Stimulated activated CD4-positive, alpha-beta T cell treated with anti-CD3 and anti-CD28 coated beads, Interleukin-15, amount 100 ng/mL, for 48 hours (primary cell): ENCODE data around the gene SIX3.

Experiments
- DNase-seq, 2 donors: peaks; one replicate each; pipeline ENCODE4 v3.0.0-alpha.2; 2020; ENCODE audit warnings: low read depth in 2 of 2

SIX3 gene

GRCh38 chr2:44930274-44931197 lies 11.0 kb upstream of the SIX3 start:
- no peak for DNase-seq

GRCh38 chr2:44931198-44931780 lies 10.2 kb upstream of the SIX3 start:
- no peak for DNase-seq

- no peak for DNase-seq
Observed at GRCh38 chr2:44932079-44932478, 9.4 kb upstream of the SIX3 start.

GRCh38 chr2:44932564-44933392 lies 8.7 kb upstream of the SIX3 start:
- no peak for DNase-seq

- DNase-seq = no peak
Observed at GRCh38 chr2:44933434-44933951, 8.0 kb upstream of the SIX3 start.

GRCh38 chr2:44934038-44934982 lies 7.2 kb upstream of the SIX3 start:
- no peak for DNase-seq

GRCh38 chr2:44934983-44935728 lies 6.3 kb upstream of the SIX3 start:
- DNase-seq = no peak

- DNase-seq = no peak
Observed at GRCh38 chr2:44935729-44936098, 5.8 kb upstream of the SIX3 start.

- no peak for DNase-seq
Observed at GRCh38 chr2:44936275-44936674, 5.2 kb upstream of the SIX3 start.

GRCh38 chr2:44936715-44937687 lies 4.5 kb upstream of the SIX3 start:
- DNase-seq = no peak

GRCh38 chr2:44937688-44938240 lies 3.7 kb upstream of the SIX3 start:
- no peak for DNase-seq

- DNase-seq = no peak
Observed at GRCh38 chr2:44938287-44939105, 3.0 kb upstream of the SIX3 start.

- DNase-seq = no peak
Observed at GRCh38 chr2:44939106-44940048, 2.1 kb upstream of the SIX3 start.

- DNase-seq = no peak
Observed at GRCh38 chr2:44940049-44940494, 1.4 kb upstream of the SIX3 start.

- no peak for DNase-seq
Observed at GRCh38 chr2:44940732-44941464, 604 bp upstream of the SIX3 start.
